ENCODE measurements around the gene PPIAL4G.
"Not testable (repeated sequence)": the region's sequence is repeated elsewhere in the genome, so short reads cannot be mapped to it uniquely, and the experiment has no call there.

- TF ChIP-seq CTCF, POLR2A (IDR thresholded peaks at IDR 0.05): not testable (repeated sequence)
These were observed 49.1 kb upstream of the PPIAL4G start for GRCh38 chr1:148532158-148532557.

Data from adrenal gland (tissue), 5 donors.